Liver (tissue), 9 donors: Measurements from ENCODE around the gene MYO10. TPM values are rescaled to one million over a fixed set of nuclear protein-coding genes. Genes with fewer than 3 reads are reported as not detected.

Experiments used
- DNase-seq: peaks from one replicate; pipeline ENCODE4 v3.0.0-alpha.2; 2017; ENCODE audit warnings: low spot score
- H3K27ac ChIP-seq, 2 donors: one replicate each; pipeline ENCODE4 v1.7.0; 2013; ENCODE audit warnings: inconsistent platforms in 2 of 2, low read length in 2 of 2, control low read depth in 1 of 2, low read depth in 1 of 2, mild to moderate bottlenecking in 1 of 2
- H3K27me3 ChIP-seq, 4 donors: one replicate each; pipeline versions ENCODE4 v1.6.1 to v1.7.0; 2013; ENCODE audit warnings: low read length in 3 of 4, inconsistent platforms in 1 of 4, mild to moderate bottlenecking in 1 of 4, moderate library complexity in 1 of 4; ENCODE audit not compliant: control insufficient read depth in 4 of 4, insufficient read depth in 4 of 4
- H3K36me3 ChIP-seq, 4 donors: one replicate each; pipeline versions ENCODE4 v1.6.1 to v1.7.0; 2013; ENCODE audit warnings: low read length in 3 of 4, mild to moderate bottlenecking in 3 of 4, low read depth in 1 of 4, moderate library complexity in 1 of 4; ENCODE audit not compliant: control insufficient read depth in 4 of 4, insufficient read depth in 3 of 4
- H3K4me1 ChIP-seq, 4 donors: one replicate each; pipeline versions ENCODE4 v1.6.1 to v1.7.0; 2013; ENCODE audit warnings: low read length in 3 of 4, mild to moderate bottlenecking in 3 of 4, moderate library complexity in 1 of 4; ENCODE audit not compliant: control insufficient read depth in 4 of 4, insufficient read depth in 4 of 4
- H3K4me3 ChIP-seq, 3 donors: one replicate each; pipeline versions ENCODE4 v1.6.1 to v1.7.0; 2013; ENCODE audit warnings: low read length in 3 of 3, control low read depth in 1 of 3, low read depth in 1 of 3, mild to moderate bottlenecking in 1 of 3
- H3K9ac ChIP-seq, 2 donors: one replicate each; pipeline ENCODE4 v1.7.0; 2013; ENCODE audit warnings: low read length in 2 of 2, mild to moderate bottlenecking in 2 of 2, moderate library complexity in 2 of 2, control low read depth in 1 of 2, low read depth in 1 of 2
- H3K9me3 ChIP-seq, 4 donors: one replicate each; pipeline versions ENCODE4 v1.6.1 to v1.7.0; 2013; ENCODE audit warnings: low read length in 3 of 4; ENCODE audit not compliant: control insufficient read depth in 4 of 4
- EGR1 ChIP-seq, 2 donors: IDR thresholded peaks; 2 replicates each; pipeline ENCODE4 v1.6.1; 2016 to 2018; ENCODE audit warnings: antibody characterized with exemption in 2 of 2, low read depth in 2 of 2
- FOXA1 ChIP-seq: IDR thresholded peaks from 2 replicates; pipeline ENCODE4 v1.6.1; 2016; ENCODE audit warnings: antibody characterized with exemption
- FOXA2 ChIP-seq: IDR thresholded peaks from 2 replicates; pipeline ENCODE4 v1.6.1; 2016; ENCODE audit warnings: antibody characterized with exemption
- GABPA ChIP-seq, 2 donors: IDR thresholded peaks in 1 of 2; conservative IDR thresholded peaks in 1 of 2; 2 replicates each; pipeline ENCODE4 v1.6.1; 2016; ENCODE audit warnings: antibody characterized with exemption in 2 of 2, mild to moderate bottlenecking in 1 of 2, moderate library complexity in 1 of 2
- HNF4A ChIP-seq, 2 donors: conservative IDR thresholded peaks; 2 replicates each; pipeline ENCODE4 v1.6.1; 2016; ENCODE audit warnings: antibody characterized with exemption in 2 of 2, mild to moderate bottlenecking in 2 of 2
- HNF4G ChIP-seq: IDR thresholded peaks from 2 replicates; pipeline ENCODE4 v1.6.1; 2016; ENCODE audit warnings: antibody characterized with exemption
- JUND ChIP-seq, 2 donors: IDR thresholded peaks; 2 replicates each; pipeline ENCODE4 v1.6.1; 2016; ENCODE audit warnings: antibody characterized with exemption in 2 of 2
- NR2F2 ChIP-seq: IDR thresholded peaks from 2 replicates; pipeline ENCODE4 v1.6.1; 2016; ENCODE audit warnings: antibody characterized with exemption
- RAD21 ChIP-seq, 2 donors: IDR thresholded peaks; 2 replicates each; pipeline ENCODE4 v1.6.1; 2016; ENCODE audit warnings: antibody characterized with exemption in 2 of 2, mild to moderate bottlenecking in 2 of 2
- SP1 ChIP-seq: IDR thresholded peaks from 2 replicates; pipeline ENCODE4 v1.6.1; 2018; ENCODE audit warnings: antibody characterized with exemption, mild to moderate bottlenecking
- TAF1 ChIP-seq: conservative IDR thresholded peaks from 2 replicates; pipeline ENCODE4 v1.6.1; 2016; ENCODE audit warnings: antibody characterized with exemption, mild to moderate bottlenecking
- ZBTB33 ChIP-seq: IDR thresholded peaks from 2 replicates; pipeline ENCODE4 v1.6.1; 2016; ENCODE audit warnings: antibody characterized with exemption
- WGBS: extraction: QIAGEN DNeasy Blood & Tissue Kit; methylation state at CpG from one replicate; pipeline ENCODE4 v1.1.7; 2013; 5-methylcytosine and 5-hydroxymethylcytosine counted together
- polyA plus RNA-seq, 2 donors: library from polyadenylated mRNA; stranded (reverse) in 1 of 2; unstranded in 1 of 2; fragments of 200-250 nt in 1 of 2; fragments of >200 nt in 1 of 2; fragmentation: Nextera tagmentation in 1 of 2; extraction: Ambion mirVana in 1 of 2; gene quantifications; one replicate each; pipeline versions ENCODE4 v1.2.1 to v1.2.3, GENCODE V29; 2013 to 2015
- total RNA-seq, 2 donors: library from RNA; depleted of rRNA; stranded (reverse); fragments of >200 nt; gene quantifications; one replicate each; pipeline ENCODE4 v1.2.3, GENCODE V29; 2014
- TF ChIP-seq, protein P1 (sequence below): IDR thresholded peaks from 2 replicates; pipeline ENCODE4 v1.6.1; 2016; ENCODE audit warnings: antibody characterized with exemption
- TF ChIP-seq, protein P2 (sequence below): IDR thresholded peaks from 2 replicates; pipeline ENCODE4 v1.6.1; 2016; ENCODE audit warnings: antibody characterized with exemption, mild to moderate bottlenecking
- donor health status: healthy.
- donor health status: healthy.
- donor health status: healthy.
- donor health status: healthy.
- donor health status: healthy.

Gene MYO10
- total and polyA plus RNA-seq, 4 donors, result 4.3 to 15.3 (median 7.1) TPM

DNA sequence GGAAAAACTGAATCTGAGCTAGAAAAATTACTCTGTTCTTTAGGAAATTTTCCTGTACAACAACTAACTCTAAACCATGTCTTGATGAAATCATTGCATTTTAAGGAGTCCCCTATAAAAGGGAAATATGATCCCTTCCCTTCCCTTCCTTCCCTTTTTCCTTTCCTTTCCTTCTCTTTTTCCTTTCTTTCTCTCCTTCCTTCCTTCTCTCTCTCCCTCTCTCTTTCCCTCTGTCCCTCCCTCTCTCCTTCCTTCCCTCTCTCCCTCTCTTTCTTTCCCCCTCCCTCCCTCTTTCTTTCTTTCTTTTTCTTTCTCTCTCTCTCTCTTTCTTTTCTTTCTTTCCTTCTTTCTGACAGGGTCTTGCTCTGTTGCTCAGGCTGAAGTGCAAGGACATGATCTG lies 42.2 kb upstream of the MYO10 start:
- TF ChIP-seq FOXA1 (no peak), EGR1 (IDR thresholded peaks at IDR 0.05; ENCODE audit: low read depth in 2 of 2) (no peak), RAD21 (IDR thresholded peaks at IDR 0.05) (no peak)
- no peaks in the 10 kb centered on the region for H3K4me1 ChIP-seq
- DNase-seq, result no peak
- no peaks in the 10 kb centered on the region for H3K27me3 ChIP-seq
- no peak overlapping the region for H3K27ac ChIP-seq
- H3K9ac ChIP-seq, result no peak overlapping the region
- H3K4me3 ChIP-seq, result no peak overlapping the region
- no peaks in the 10 kb centered on the region for H3K9me3 ChIP-seq
- H3K36me3 ChIP-seq, result no peaks in the 10 kb centered on the region

- Histone ChIP-seq H3K4me3 (no peak overlapping the region), H3K27ac (no peak overlapping the region), H3K27me3 (no peaks in the 10 kb centered on the region), H3K4me1 (no peaks in the 10 kb centered on the region), H3K9me3 (no peaks in the 10 kb centered on the region), H3K9ac (no peak overlapping the region), H3K36me3 (no peaks in the 10 kb centered on the region)
- TF ChIP-seq GABPA (IDR thresholded peaks at IDR 0.05 in 1 of 2, conservative IDR thresholded peaks at IDR 0.05 in 1 of 2), result no peak
- TF ChIP-seq, protein P1, sequence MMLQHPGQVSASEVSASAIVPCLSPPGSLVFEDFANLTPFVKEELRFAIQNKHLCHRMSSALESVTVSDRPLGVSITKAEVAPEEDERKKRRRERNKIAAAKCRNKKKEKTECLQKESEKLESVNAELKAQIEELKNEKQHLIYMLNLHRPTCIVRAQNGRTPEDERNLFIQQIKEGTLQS, result no peak
- TF ChIP-seq HNF4A (conservative IDR thresholded peaks at IDR 0.05), result no peak
- no peak for TF ChIP-seq HNF4G
- TF ChIP-seq RAD21 (IDR thresholded peaks at IDR 0.05), result no peak
- no peak for TF ChIP-seq NR2F2
- no peak for TF ChIP-seq ZBTB33
- TF ChIP-seq FOXA2, result no peak
- no peak for TF ChIP-seq TAF1
- no peak for TF ChIP-seq JUND (IDR thresholded peaks at IDR 0.05)
- TF ChIP-seq, protein P2, sequence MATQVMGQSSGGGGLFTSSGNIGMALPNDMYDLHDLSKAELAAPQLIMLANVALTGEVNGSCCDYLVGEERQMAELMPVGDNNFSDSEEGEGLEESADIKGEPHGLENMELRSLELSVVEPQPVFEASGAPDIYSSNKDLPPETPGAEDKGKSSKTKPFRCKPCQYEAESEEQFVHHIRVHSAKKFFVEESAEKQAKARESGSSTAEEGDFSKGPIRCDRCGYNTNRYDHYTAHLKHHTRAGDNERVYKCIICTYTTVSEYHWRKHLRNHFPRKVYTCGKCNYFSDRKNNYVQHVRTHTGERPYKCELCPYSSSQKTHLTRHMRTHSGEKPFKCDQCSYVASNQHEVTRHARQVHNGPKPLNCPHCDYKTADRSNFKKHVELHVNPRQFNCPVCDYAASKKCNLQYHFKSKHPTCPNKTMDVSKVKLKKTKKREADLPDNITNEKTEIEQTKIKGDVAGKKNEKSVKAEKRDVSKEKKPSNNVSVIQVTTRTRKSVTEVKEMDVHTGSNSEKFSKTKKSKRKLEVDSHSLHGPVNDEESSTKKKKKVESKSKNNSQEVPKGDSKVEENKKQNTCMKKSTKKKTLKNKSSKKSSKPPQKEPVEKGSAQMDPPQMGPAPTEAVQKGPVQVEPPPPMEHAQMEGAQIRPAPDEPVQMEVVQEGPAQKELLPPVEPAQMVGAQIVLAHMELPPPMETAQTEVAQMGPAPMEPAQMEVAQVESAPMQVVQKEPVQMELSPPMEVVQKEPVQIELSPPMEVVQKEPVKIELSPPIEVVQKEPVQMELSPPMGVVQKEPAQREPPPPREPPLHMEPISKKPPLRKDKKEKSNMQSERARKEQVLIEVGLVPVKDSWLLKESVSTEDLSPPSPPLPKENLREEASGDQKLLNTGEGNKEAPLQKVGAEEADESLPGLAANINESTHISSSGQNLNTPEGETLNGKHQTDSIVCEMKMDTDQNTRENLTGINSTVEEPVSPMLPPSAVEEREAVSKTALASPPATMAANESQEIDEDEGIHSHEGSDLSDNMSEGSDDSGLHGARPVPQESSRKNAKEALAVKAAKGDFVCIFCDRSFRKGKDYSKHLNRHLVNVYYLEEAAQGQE, result no peak
- no peak for TF ChIP-seq SP1
- WGBS, result 55% methylated on average over 1 of the region's 1 CpG
- DNase-seq, result no peak
These were observed 40.5 kb upstream of the MYO10 start for GRCh38 chr5:16976625-16977008.
